Suprapubic skin (tissue), 4 donors: Measurements from ENCODE around the gene OR1E2.
"Not testable (repeated sequence)": the region's sequence is repeated elsewhere in the genome, so short reads cannot be mapped to it uniquely, and the experiment has no call there.

Experiments
- POLR2A ChIP-seq, 2 donors: fragments of 450-650 bp; IDR thresholded peaks; one replicate each; pipeline ENCODE4 v1.6.1; 2017; ENCODE audit warnings: antibody characterized with exemption in 2 of 2, mild to moderate bottlenecking in 2 of 2, moderate library complexity in 2 of 2
- POLR2AphosphoS5 ChIP-seq, 3 donors: sonication (generic); formaldehyde crosslinking; IDR thresholded peaks; one replicate each; pipeline ENCODE4 v1.6.1; 2017; ENCODE audit warnings: antibody characterized with exemption in 3 of 3
- TF ChIP-seq, protein P1 (sequence below), 2 donors: fragments of 200-600 bp in 1 of 2; fragments of 450-650 bp in 1 of 2; sonication (generic) in 1 of 2; IDR thresholded peaks; one replicate each; pipeline ENCODE4 v1.5.1; 2016 to 2019; ENCODE audit warnings: antibody characterized with exemption in 2 of 2, mild to moderate bottlenecking in 1 of 2, moderate library complexity in 1 of 2

DNA sequence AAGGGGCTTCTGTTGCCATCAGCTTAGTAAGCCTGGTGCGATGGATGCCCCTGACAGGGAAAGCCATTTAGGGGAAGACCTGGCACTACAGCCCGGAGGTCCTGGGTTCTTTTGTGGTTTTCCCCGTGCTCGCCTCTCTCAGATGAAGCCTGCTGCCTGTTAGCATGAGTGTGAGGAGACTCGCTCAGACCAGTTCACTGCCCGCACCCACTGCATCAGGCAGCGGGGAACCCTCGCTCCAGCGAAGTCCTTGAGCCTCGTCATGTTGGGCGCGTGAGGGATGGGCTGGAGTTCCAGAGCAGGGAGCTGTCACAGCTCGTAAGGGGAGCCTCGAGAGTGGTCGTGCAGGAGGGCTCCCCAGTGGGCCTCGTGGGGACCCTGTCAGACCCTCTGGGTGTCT, 21.4 kb downstream of the OR1E2 start:
- not testable (repeated sequence) for TF ChIP-seq POLR2A, POLR2AphosphoS5 (IDR thresholded peaks at IDR 0.05)
- TF ChIP-seq, protein P1, sequence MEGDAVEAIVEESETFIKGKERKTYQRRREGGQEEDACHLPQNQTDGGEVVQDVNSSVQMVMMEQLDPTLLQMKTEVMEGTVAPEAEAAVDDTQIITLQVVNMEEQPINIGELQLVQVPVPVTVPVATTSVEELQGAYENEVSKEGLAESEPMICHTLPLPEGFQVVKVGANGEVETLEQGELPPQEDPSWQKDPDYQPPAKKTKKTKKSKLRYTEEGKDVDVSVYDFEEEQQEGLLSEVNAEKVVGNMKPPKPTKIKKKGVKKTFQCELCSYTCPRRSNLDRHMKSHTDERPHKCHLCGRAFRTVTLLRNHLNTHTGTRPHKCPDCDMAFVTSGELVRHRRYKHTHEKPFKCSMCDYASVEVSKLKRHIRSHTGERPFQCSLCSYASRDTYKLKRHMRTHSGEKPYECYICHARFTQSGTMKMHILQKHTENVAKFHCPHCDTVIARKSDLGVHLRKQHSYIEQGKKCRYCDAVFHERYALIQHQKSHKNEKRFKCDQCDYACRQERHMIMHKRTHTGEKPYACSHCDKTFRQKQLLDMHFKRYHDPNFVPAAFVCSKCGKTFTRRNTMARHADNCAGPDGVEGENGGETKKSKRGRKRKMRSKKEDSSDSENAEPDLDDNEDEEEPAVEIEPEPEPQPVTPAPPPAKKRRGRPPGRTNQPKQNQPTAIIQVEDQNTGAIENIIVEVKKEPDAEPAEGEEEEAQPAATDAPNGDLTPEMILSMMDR (IDR thresholded peaks at IDR 0.05) = not testable (repeated sequence)
